Upper lobe of right lung (tissue), 1 donor: ENCODE measurements around the gene GLG1. TPM values are rescaled to one million over a fixed set of nuclear protein-coding genes. Genes with fewer than 3 reads are reported as not detected.
"Not testable (repeated sequence)": the region's sequence is repeated elsewhere in the genome, so short reads cannot be mapped to it uniquely, and the experiment has no call there.

Source experiments
- ATAC-seq: fragments of 200-7000 bp; cut with Tn5 transposase; one replicate; pipeline ENCODE4 v1.9.1; 2020; ENCODE audit warnings: mild to moderate bottlenecking, moderate library complexity
- DNase-seq: peaks from one replicate; pipeline ENCODE4 v3.0.0-alpha.2; 2020
- H3K27ac ChIP-seq: fragments of 200-600 bp; one replicate; pipeline ENCODE4 v1.8.0; 2022
- H3K27me3 ChIP-seq: fragments of 200-600 bp; one replicate; pipeline ENCODE4 v1.8.0; 2022; ENCODE audit warnings: mild to moderate bottlenecking
- H3K36me3 ChIP-seq: fragments of 200-600 bp; one replicate; pipeline ENCODE4 v1.8.0; 2022
- H3K4me1 ChIP-seq: fragments of 200-600 bp; one replicate; pipeline ENCODE4 v1.8.0; 2022
- H3K4me3 ChIP-seq: fragments of 200-600 bp; one replicate; pipeline ENCODE4 v1.8.0; 2022; ENCODE audit warnings: mild to moderate bottlenecking
- H3K9me3 ChIP-seq: fragments of 200-600 bp; one replicate; pipeline ENCODE4 v1.8.0; 2022
- intact Hi-C: fragments of 100-400 bp; cut with DNase I; formaldehyde crosslinking; loops from one replicate; pipeline ENCODE4 v1.11.0; 2022
- total RNA-seq: library from RNA; stranded (reverse); fragmentation: NEBNext Ultra II Directional; extraction: Animal tissue kit (Norgen Biotek cat#: 25700); gene quantifications from one replicate; pipeline ENCODE4 v1.2.1, GENCODE V29; 2021
- donor health status: DM: no; HTN: yes; CAD: no; lungs with severe emphysema.

GLG1 gene
- total RNA-seq, 1 donor from 2014 or later, result 112 TPM

DNA sequence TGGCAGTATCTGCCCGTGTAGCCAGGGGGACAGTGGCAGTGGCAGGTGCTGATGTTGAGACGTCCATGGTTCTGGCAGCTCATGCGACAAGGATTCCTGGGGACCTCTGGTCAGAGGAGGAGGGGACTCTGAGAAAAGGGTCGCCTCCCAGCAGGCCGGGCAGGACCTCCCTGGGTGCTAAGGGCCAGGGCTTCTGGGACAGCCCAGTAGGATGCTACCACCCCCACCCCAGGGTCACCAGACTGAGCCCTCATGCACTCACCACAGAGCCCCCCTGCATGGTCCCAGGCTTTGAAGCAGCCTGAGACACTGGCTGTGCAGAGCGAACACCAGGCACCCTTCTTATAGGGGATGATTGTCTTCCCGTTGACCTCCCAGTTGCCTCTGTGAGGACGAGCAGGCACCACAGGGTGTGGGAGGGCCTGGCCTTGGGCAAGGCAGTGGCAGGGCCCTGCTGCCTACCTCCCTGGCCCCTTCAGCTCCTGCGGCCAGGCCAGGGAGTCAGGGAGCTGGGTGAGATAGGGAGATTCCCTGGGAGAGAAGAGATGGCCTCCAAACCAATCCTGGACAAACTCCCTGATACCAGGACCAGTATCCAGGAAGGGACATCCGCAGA is 194.0 kb downstream of the GLG1 start:
- H3K4me3 ChIP-seq, H3K27me3 ChIP-seq, H3K36me3 ChIP-seq, H3K4me1 ChIP-seq, H3K27ac ChIP-seq, ATAC-seq, intact Hi-C loops, H3K9me3 ChIP-seq: not testable (repeated sequence)
- DNase-seq, result peak; percentile 43

- not testable (repeated sequence) for DNase-seq, ATAC-seq
Observed at GRCh38 chr16:74412138-74412774, 194.7 kb downstream of the GLG1 start.

GRCh38 chr16:74410981-74411380 is 195.9 kb downstream of the GLG1 start:
- DNase-seq, result peak; percentile 49
- intact Hi-C loops, ATAC-seq: not testable (repeated sequence)

More at GRCh38 chr16:74412138-74412774, 194.7 kb downstream of the GLG1 start:
- H3K4me1 ChIP-seq, H3K4me3 ChIP-seq, H3K27ac ChIP-seq, intact Hi-C loops, H3K9me3 ChIP-seq, H3K27me3 ChIP-seq, H3K36me3 ChIP-seq: not testable (repeated sequence)

GRCh38 chr16:74410057-74410957 is 196.6 kb downstream of the GLG1 start:
- peak; percentile 54 for DNase-seq
- H3K36me3 ChIP-seq, intact Hi-C loops, H3K4me1 ChIP-seq, H3K4me3 ChIP-seq, H3K27ac ChIP-seq, ATAC-seq, H3K9me3 ChIP-seq, H3K27me3 ChIP-seq: not testable (repeated sequence)

More at GRCh38 chr16:74410981-74411380, 195.9 kb downstream of the GLG1 start:
- not testable (repeated sequence) for H3K36me3 ChIP-seq, H3K27me3 ChIP-seq, H3K9me3 ChIP-seq, H3K4me1 ChIP-seq, H3K4me3 ChIP-seq, H3K27ac ChIP-seq

DNA sequence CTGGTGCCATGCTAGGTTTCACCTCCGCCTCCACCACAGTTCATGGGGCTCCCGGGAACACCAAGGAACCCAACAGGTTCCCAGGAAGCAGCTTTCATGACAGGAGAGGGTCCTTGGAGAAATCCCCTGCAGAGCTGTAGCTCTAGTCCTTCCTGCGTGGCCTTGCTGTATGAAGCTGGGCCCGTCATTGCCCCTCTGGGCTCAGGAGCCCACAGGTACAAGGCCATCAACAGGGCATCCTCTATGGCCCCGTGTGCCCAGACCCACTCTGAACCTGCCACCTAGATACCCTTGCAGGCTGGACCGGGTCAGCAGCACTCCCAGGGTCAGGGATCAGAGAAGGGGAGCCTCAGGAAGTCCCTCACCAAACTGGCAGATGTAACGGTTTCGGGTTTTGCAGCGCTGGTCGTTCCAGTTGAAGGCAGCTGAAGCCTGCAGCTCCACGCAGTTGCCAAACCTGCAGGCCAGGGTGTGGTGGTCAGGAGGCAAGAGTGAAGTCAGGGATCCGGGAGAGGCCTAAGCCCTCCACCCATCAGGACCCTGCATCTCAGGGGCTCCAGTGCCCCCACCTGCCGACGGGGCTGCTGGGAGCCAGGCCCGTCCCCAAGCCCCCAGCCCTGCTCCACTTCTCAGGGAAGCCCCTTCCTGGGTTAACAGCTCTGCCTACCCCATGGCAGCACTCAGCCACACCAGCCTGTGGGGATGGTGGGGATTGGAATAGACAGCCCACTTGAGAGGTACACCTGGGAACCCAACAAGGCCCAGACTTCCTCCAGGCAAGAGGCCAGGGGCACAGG is 197.5 kb downstream of the GLG1 start:
- H3K4me1 ChIP-seq, intact Hi-C loops, ATAC-seq, H3K27ac ChIP-seq, H3K9me3 ChIP-seq, H3K27me3 ChIP-seq, H3K4me3 ChIP-seq, H3K36me3 ChIP-seq: not testable (repeated sequence)
- DNase-seq, result peak; percentile 61

GRCh38 chr16:74407362-74407705 is 199.6 kb downstream of the GLG1 start:
- H3K36me3 ChIP-seq, H3K4me1 ChIP-seq, intact Hi-C loops, H3K9me3 ChIP-seq, H3K27me3 ChIP-seq: not testable (repeated sequence)
- peak; percentile 76 for DNase-seq
- Histone ChIP-seq H3K27ac (peak overlapping the region; percentile 76), H3K4me3 (peak overlapping the region; percentile 52)
- peak; percentile 53 for ATAC-seq

GRCh38 chr16:74406600-74407361 is 200.1 kb downstream of the GLG1 start:
- H3K9me3 ChIP-seq, intact Hi-C loops, H3K27me3 ChIP-seq, H3K36me3 ChIP-seq, H3K4me1 ChIP-seq: not testable (repeated sequence)
- Histone ChIP-seq H3K4me3 (peak overlapping the region; percentile 52), H3K27ac (peak overlapping the region; percentile 76)
- DNase-seq (peak; percentile 66), ATAC-seq (peak; percentile 93)

- intact Hi-C loops, H3K9me3 ChIP-seq, DNase-seq: not testable (repeated sequence)
Observed at GRCh38 chr16:74404148-74404933, 202.6 kb downstream of the GLG1 start.

GRCh38 chr16:74400238-74400637 is 206.7 kb downstream of the GLG1 start:
- DNase-seq (peak; percentile 40), ATAC-seq (peak; percentile 8)
- H3K27ac ChIP-seq, H3K27me3 ChIP-seq, H3K36me3 ChIP-seq, H3K4me1 ChIP-seq, H3K9me3 ChIP-seq, H3K4me3 ChIP-seq, intact Hi-C loops: not testable (repeated sequence)

More at GRCh38 chr16:74404148-74404933, 202.6 kb downstream of the GLG1 start:
- H3K4me3 ChIP-seq, H3K4me1 ChIP-seq, H3K36me3 ChIP-seq, H3K27ac ChIP-seq, H3K27me3 ChIP-seq, ATAC-seq: not testable (repeated sequence)

DNA sequence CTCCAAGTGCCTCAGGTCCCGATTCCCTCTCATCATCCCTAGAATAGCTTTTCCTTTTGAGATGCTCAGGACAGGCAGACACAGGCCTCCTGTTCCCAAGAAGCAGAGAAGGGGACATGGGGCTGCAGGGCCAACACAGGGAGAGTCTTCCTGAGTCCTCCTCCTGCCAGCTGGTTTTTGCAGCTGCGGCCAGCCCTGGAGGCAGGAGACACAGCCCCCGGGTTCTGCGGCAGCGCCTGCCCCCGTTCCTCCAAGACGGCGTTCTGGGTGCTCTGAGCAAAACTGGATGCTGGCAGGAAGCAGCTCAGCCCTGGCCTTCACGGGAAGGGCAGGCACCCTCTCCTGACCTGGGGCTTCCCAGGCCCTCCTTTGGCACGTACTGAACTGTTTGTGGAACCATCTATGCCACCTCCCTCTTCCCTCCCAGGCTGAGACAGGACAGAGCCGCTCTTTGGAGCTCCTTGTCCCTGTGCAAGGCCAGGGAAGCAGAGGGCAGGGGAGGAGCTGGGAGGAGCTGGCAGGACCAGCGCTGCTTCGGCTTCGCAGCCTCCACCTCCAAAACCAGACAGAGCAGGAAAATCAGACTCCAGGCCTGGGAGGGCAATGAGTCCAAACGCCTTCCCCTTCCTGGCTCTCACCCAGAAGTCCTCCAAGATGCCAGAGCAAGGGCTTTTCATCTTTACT is 208.6 kb downstream of the GLG1 start:
- H3K4me1 ChIP-seq, H3K9me3 ChIP-seq, H3K4me3 ChIP-seq, H3K27me3 ChIP-seq, intact Hi-C loops, H3K27ac ChIP-seq, H3K36me3 ChIP-seq: not testable (repeated sequence)
- DNase-seq (peak; percentile 61), ATAC-seq (peak; percentile 73)
